Measurements from ENCODE around the gene SIGLEC11.
"Not testable (repeated sequence)": the region's sequence is repeated elsewhere in the genome, so short reads cannot be mapped to it uniquely, and the experiment has no call there.

- not testable (repeated sequence) for TF ChIP-seq CTCF (conservative IDR thresholded peaks at IDR 0.05; ENCODE audit: low read depth, low read length); EZH2 (IDR thresholded peaks at IDR 0.05; ENCODE audit: borderline replicate concordance, low read depth, low read length, poor library complexity, severe bottlenecking)
Observed at GRCh38 chr19:49969355-49969754, 8.4 kb upstream of the SIGLEC11 start.
